ENCODE results near the gene CAPN5. TPM values are rescaled to one million over a fixed set of nuclear protein-coding genes. Genes with fewer than 3 reads are reported as not detected.

Gene CAPN5
- total RNA-seq, 1 experiment from 2014 or later: 5.5 TPM

DNA sequence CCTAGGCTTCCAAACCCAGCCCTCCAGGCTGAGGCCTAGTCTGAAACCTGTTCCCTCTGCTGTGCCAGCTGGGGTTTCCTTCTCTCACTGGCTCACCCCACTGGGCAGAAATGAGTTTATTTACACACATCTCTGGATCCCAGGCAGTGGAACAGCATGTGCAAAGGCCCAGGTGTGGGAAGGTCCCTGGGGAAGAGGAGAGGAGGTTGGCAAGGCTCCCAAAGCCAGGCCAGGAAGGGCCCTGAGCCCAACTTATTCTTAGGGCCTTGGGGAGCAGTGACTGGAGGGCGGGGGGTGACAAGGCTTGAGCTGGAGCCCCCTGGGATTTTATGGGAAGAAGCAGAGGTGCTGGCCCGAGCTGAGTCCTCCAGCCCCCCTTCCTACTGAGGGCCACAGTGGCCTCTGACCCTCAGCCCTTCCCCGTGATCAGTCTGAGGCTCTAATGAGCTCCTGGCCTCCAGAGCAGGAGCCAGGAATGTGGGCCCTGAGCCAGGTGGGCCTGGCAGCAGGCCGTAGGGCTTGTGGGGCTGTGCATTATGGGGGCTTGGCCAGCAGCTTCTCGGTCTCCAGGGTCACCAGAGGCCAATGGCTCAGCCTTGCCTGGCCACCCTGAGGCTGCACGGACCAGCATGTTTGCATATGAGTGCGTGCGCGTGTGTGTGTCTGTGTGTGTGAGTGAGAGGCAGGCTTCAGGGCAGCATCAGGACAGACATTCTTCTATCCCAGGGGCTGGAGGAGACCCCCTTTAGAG is 64.2 kb downstream of the CAPN5 start:
- DNase-seq (ENCODE audit: low read depth): no peak

DNA sequence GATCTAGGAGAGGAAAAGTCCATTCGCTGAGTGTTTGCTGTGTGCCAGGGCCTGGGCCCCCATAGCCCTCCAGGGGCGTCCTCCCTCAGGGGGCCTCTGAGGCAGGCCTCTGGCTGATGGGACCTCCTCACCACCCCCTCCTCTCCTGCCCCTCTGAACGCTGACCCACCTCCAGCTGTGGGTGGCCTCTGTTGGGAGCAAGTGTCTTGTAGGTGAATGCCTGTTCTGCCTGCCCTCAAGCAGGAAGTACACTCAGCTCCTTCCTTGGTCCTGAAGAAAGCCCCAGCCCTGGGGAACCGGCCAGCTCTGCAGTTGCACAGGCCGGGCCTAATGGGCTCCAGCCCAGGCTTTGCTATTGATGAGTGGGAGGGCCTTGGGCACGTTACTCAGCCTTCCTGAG is 64.8 kb downstream of the CAPN5 start:
- DNase-seq (ENCODE audit: low read depth): no peak

DNA sequence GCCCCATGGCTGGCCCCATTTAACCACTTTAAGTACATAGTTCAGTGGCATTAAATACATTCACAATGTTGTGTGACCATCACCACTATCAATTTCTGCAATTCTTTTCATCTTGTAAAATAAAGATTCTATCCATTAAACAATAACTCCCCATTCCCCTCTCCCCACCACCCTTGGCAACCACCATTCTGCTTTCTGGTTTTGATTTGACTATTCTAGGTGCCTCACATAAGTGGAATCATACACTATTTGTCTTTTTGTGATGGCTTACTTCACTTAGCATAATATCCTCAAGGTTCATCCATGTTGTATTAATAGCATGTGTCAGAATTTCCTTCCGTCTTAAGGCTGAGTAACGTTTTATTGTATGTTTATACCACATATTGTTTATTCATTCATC is 68.3 kb downstream of the CAPN5 start:
- DNase-seq (ENCODE audit: low read depth): no peak

DNA sequence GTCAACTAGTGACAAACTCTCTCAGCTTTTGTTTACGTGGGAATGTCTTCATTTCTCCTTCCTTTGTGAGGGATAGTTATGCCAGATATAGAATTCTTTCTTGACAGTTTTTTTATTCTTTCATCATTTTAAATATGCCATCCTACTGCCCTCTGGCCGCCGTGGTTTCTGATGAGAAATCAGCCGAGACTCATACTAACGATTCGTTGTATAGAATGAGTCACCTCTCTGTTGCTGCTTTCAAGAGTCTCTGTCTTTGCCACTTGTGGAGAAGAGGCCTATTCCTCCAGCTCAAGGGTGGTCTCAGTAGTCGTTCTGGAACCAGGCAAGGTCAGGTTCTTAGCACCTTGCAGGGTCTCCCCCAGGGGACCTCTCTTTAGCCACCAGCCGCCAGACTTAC is 69.3 kb downstream of the CAPN5 start:
- DNase-seq (ENCODE audit: low read depth): peak; percentile 50

DNA sequence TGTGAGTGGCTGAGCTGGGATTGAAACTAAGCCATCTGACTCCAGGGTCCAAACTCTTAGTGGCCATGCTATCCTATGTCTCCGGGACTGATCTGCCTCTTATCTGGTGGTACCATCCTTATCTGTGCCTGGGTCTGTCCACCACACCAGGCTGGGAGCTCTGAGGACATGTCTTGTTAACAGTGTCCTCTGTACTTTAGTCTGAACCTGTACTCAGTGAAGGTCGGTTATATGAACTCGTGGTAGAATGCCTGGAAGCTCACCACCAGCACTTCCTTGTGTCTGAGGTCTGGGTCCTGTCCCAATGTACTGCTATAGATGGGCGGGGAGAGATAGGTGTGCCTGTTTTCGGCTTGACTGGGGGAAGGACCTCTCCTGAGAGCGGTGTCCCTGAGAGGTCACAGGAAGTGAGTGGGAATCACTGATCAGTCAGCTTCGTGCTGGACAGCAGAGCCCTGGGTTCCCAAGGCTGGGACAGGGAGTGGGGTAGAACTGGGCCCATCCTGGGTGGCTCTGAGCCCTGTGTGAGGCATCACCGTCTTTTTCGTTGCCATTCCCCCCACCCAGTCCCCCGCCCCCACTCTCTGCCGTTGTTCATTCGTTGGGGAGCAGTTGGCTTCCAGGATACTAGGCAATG is 70.1 kb downstream of the CAPN5 start:
- DNase-seq (ENCODE audit: low read depth): no peak

DNA sequence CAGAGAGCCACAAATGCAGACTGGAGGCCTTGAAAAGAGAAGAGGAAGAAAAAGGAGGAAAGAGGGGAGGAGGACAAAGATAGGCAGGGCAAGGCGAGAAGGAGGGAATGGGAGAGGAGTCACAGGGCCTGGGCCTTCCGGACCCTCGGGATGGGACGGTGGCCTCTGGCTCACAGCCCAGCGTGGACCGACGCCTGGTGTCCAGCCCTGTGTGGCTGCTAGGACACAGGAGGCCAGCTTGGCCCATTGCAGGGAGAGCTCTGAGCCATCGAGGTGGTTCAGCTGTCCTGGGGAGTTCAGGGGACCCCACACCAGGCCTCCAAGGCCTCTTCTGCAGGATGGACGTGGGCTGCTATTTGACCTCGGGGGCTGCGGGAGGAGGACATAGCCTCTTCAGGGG is 70.7 kb downstream of the CAPN5 start:
- DNase-seq (ENCODE audit: low read depth): no peak

DNA sequence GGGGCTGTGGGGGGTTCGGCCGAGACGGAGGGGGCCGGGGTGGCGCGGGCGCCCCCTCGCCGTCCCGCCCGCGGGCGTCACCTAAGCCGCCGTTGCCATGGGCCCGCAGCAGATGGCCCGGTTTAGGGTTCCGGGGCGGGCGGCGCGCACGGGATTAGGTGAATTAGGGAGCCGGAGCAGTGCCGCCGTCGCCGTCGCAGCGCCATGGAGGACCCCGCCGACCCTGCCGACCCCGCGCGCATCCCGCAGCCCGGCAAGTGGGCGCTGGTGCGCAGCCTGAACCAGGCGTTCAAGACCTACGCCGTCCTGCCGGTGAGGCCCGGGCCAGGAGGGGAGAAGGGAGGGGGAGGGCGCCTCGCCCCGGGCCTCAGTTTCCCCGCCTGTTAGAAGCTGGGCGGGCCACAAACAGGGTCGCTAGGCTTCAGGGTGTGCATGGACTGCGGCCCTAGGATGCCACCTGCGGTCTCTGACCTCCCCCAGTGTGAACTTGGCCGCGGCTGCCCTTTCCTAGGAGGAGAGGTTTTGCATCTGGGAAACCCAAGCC is 71.4 kb downstream of the CAPN5 start:
- DNase-seq (ENCODE audit: low read depth): no peak

DNA sequence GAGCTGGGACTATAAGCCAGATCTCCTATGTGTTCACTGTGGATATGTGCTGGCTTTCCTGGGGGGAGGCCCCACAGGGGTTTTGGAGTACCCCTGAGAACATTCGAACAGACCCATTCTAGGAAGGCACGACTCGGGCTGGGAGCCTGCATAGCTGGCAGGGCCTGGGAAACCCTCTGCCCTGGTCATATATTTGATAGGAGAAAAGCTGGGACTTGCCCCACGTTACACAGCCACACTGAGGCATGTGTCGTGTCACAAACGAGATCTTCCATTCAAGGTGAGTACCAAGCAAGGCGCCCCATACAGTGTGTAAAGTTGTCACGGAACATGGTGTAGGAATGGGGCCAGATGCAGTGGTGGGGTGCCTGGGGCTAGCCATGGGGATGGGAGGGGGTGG is 72.4 kb downstream of the CAPN5 start:
- DNase-seq (ENCODE audit: low read depth): no peak

DNA sequence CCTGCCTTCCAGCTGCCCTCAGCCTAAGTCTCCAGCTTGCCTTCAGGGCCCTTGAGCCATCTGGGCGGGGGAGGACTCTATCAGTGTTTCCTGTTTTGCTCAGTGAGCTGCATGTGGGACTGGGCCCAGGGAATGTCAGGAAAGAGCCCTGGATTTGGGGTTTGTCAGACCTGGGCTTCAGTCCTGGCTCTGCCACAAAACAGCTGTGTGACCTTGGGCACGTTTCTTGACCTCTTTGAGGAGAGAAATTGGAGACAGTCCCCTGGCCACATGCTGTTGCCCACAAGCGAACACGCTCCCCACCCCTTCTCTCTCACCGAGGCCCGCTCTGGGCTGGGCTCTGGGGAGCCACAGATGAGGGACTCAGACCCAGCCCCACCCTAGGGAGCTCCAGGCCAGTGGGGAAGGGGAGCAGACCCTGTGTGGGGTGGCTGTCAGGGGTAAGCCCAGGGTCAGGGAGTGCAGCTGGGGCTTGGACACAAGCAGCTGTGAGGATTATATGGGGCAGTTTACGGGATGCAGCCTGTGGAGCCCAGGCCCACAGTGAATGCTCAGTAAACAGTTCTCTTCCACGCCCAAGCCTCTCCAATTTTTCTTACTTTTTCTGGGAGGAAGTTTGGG is 73.6 kb downstream of the CAPN5 start:
- peak; percentile 48 for DNase-seq (ENCODE audit: low read depth)

DNA sequence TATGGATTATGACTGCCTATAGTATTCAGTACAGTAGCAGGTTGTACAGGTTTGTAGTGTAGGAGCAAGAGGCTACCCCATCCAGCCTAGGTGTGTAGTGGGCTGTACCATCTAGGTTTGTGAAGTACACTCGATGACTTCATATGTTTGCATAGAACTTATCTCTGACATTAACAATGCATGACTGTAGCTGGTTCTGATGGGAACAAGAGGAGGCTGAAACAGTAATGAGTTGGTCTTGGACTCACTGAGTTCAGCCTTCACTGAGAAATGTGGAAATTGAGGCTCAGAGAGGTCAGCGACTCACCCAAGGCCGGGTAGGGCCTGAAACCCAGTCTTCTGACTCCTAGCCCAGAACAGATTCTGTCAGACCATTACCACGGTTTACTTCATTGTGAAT is 74.3 kb downstream of the CAPN5 start:
- peak; percentile 50 for DNase-seq (ENCODE audit: low read depth)

DNA sequence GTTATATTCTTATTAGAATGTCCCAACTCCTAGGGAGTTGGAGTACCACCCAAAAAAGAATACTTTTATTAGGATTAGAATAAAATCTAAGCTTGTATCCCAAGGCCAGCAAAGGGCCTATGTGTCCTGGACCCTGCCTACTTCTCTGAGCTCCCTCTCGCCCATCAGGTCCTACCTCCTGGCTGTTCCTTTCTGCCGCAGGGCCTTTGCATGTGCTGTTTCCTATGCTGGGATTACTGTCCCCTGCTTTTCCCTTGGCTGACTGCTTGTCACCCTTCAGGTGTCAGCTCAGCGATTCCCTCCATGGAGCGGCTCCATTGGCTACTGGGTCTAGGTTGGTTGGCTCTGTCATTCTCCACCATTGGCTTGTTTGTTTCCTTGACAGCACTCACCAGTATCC is 74.7 kb downstream of the CAPN5 start:
- no peak for DNase-seq (ENCODE audit: low read depth)

DNA sequence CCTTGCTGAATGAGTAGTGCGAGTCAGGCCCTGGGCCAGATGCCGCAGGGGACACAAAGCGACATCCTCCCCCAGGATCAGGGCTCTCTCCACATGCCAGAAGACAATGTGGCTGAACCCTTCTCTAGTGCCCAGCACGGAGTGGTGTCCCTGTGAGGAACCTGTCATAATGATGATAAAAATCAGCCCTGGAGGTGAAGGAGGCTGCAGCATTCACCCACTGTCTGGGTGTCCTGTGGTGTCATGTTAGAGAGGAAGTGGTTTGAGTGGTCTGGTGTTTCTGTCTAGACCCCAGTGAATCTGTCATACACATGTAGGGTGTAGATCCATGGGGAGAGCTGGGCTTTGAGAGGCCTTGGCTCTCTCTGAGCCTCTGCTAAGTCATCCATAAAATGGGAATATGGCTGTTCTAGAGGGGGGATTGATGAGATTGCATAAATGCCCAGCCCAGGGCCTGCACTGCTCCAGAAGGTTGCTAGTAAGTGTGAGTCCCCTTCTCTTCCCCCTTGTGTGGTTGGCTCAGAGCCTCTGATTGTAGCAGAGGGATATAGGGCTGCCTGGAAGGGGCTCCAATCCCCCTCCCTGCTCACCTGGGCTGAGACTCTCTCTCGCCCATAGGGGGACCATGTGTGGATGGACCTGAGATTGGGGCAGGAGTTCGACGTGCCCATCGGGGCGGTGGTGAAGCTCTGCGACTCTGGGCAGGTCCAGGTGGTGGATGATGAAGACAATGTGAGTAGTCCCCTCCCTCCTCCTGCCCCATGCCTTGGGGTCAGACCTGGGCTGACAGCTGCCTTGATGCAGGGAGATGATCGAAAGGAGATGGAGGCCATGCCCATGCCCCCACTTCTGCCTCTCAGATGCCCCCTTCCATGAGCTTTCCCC is 75.6 kb downstream of the CAPN5 start:
- no peak for DNase-seq (ENCODE audit: low read depth)

DNA sequence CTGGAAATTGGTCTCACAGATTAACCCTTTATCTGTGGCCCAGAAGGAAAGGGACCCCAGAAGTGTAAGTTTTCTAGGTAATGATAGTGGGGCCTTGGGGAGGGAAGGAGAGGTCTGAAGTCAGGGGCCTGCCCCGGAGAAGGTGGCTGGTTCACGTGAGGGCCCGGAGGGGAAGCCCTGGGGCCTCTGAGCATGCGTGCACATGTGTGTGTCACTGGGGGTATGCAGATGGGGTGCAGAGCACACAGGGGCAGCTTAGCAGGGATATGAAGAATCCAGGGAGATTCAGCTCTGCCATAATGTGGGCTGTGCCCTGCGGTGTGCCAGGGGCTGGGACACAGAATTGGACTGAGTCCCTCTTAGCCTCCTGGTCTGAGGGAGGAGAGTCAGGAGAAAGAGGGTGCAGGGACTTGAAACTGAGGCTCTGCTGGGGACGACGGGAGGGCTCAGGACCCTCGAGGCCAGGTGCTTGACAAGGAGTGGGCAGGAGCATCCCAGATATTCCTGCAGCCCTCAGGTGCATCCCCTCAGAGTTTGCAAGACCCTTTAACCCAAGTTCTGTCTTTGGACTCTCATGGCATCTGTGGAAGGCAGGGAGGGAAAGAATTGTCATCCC is 76.7 kb downstream of the CAPN5 start:
- no peak for DNase-seq (ENCODE audit: low read depth)

DNA sequence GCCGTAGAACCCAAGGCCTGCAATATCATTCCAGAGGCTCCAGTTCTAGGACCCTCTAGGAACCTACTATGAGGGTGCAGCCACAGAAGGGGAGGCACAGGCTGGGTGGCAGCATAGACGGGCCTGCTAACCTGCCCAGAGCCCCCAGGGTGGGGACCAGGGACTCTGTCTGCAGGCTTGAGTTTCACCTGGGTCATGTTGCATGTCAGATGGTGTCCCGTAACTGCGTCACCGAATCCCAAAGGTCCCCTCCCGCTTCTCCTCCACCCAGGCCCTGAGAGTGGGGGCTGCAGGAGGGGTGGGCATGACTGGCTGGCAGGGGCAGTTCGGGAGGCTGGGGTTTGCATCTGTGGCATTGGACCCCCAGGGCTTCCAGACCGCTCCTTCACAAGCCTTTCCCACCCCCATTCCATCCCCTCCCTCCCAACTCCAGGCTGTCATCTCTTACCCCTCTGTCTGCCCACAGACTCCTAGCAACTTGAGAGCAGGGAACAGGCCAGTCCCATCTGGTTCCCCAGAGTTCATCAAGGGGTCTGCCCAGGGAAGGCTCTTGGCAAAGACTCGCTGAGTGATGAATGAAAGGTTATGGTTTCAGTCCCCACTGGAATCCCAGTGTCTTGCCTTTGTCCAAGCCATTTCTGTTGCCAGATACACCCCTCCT is 77.6 kb downstream of the CAPN5 start:
- no peak for DNase-seq (ENCODE audit: low read depth)

DNA sequence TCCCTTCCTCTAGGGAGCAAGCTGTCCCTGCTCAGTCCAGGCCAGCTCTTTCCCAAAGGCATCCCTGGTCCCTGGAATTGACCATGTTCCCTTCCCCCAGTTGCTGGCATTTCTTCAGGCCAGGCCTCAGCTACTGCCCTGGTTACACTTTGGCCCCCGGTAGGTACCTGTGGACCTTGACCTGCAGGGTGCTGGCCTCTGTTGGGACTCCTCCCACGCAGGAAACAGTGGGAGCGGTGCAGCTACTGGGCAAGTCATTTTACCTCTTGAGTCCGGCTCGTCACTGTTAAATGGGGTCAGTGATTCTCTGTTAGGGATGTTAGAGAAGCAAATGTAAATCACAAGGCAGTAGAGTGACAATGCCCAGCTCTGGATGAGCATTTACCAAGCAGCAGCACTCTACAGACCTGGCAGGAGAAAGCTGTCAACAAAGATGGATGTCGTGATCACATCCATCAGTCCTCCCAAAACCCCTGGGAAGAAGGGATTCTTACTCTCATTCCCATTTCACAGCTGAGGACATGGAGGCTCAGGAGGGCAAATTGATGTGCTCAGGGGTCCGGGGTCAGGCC is 78.2 kb downstream of the CAPN5 start:
- DNase-seq (ENCODE audit: low read depth): no peak

DNA sequence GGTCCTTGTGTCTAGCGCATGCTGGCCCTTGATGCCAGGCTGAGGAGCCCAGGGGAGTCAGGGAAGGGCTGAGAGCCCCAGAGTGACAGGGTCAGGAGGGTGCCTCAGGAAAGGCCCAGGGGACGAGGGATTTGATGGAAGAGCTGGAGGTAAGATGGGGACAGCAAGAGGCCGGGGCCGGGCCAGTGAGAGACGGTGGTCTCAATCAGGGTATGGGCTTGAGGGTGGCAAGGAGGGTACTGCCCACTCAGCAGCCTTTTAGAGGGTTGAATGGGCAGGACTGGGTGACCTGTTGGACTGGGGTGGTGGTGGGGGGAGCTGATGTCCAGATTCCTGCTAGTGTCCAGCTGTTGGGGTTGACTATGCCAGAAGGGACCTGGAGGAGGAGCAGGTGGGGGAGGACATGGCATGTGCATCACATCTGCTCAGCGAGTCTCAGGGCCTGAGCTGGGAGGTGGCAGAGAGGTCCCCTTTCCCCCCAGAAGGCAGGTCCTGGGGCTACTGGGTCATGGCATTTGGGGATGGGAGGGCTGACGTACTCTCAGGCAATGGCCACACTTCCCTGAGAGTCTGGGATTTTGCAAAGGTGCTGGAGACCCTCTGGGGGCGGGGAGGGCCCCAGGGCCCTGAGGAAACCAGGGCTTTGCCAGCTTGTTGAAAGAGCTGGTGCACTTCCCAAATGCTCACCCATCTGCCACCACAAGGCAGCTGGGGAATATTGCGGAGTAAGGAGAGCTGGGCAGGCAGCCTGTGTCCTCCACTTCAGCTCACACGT is 79.7 kb downstream of the CAPN5 start:
- DNase-seq (ENCODE audit: low read depth): no peak

DNA sequence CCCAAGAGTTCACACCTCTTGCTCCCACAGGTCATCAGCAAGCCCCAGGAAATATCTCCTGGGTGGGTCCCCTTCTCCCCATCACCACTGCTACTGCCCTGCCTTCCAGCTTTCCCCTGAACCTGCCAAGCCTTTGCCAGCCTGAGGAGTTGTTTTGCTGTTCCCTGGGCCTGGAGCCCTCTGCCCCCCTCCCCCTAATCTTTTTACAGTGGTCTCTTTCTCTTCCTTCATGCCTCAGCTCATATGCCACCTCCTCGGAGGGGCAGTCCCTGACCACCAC is 80.2 kb downstream of the CAPN5 start:
- no peak for DNase-seq (ENCODE audit: low read depth)

DNA sequence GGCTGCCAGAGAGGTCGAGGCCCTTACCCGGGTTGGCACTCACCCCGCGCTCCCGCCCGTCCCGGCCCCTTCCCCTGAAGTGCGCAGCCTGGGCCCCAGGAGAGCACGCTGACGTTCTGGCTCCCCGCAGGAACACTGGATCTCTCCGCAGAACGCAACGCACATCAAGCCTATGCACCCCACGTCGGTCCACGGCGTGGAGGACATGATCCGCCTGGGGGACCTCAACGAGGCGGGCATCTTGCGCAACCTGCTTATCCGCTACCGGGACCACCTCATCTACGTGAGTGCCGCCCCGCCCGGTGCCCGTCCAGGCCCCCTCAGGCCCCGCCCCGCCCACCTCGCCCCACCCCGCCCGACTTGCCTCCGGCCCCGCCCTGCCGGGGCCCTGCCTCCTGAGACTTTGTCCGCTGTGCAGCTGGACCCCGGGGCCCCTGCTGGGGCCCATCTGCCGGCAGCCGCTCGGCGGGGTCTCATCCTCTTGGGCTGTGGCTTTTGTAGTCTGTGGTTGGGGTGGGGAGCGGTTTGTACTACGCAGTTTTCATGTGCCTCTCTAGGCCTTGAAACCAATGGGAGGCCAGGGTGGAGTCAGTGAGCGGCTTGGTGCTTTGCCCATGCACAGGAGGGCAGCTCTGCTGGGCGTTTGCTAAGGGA is 81.0 kb downstream of the CAPN5 start:
- DNase-seq (ENCODE audit: low read depth): peak; percentile 19

DNA sequence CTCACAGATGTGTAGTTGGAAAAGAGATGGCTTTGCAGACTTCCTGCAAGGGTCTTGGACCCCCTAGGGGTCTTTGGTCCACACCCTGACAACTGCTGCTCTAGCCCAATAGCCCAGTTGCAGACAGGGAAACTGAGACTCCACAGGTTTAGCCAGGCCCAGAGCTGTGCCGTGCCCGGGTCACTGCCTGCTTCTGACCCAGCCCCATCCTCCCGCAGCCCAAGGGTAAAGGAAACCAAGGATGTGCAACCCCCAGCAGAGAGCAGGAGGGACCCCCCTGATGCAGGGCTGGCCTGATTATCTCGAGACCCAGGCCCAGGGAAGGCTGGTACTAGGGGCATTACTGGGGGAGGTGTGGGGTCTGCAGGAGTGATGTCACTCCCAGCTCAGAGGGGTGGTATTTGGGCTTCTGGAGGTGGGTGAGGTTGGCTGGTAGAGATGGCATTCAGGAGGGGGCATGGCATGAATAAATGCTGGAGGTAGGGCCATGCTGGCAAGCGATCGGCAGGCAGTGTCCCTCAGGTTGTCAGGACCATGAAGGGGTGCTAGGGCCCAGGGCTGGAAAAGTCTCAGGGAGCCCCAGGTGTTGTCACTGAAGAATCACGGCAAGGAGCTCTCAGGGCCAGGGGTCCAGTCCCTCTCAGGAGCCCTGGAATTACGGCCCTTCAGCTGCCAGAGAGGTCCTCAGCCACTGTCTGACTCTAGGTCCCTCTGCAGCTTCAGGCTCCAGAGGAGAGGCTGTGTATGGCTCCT is 82.4 kb downstream of the CAPN5 start:
- no peak for DNase-seq (ENCODE audit: low read depth)

All from Daoy (cell line).